Activated CD4-positive, alpha-beta memory T cell treated with anti-CD3 and anti-CD28 coated beads, Interleukin-2, amount 10 ng/mL, durations not matched to agents 7 days and 5 days (primary cell): Measurements from ENCODE around the gene LMAN1L. TPM values are rescaled to one million over a fixed set of nuclear protein-coding genes. Genes with fewer than 3 reads are reported as not detected.
"Not testable (repeated sequence)": the region's sequence is repeated elsewhere in the genome, so short reads cannot be mapped to it uniquely, and the experiment has no call there.

Source experiments
- CTCF ChIA-PET: fragments of 350-600 bp; sonication (Branson Sonifier 250); formaldehyde crosslinking; loops from one replicate; lab custom pipeline; 2021; ENCODE audit warnings: antibody characterized with exemption, inconsistent platforms; lab: Charles Lee
- POLR2A ChIA-PET: fragments of 350-600 bp; sonication (Branson Sonifier 250); formaldehyde crosslinking; loops from one replicate; lab custom pipeline; 2021; ENCODE audit warnings: antibody characterized with exemption; lab: Charles Lee
- DNase-seq: peaks from one replicate; pipeline ENCODE4 v3.0.0-alpha.2; 2020
- H3K27ac Mint-ChIP-seq: one replicate; pipeline ENCODE4 v1.8.0; 2021; ENCODE audit warnings: mild to moderate bottlenecking, mixed read lengths
- H3K27me3 Mint-ChIP-seq: one replicate; pipeline ENCODE4 v1.8.0; 2021; ENCODE audit warnings: mixed read lengths
- H3K36me3 Mint-ChIP-seq: one replicate; pipeline ENCODE4 v1.8.0; 2021; ENCODE audit warnings: low read depth, mixed read lengths
- H3K4me1 Mint-ChIP-seq: one replicate; pipeline ENCODE4 v1.8.0; 2021; ENCODE audit warnings: mixed read lengths
- H3K4me3 Mint-ChIP-seq: one replicate; pipeline ENCODE4 v1.8.0; 2021; ENCODE audit warnings: mild to moderate bottlenecking, mixed read lengths
- H3K9me3 Mint-ChIP-seq: one replicate; pipeline ENCODE4 v1.8.0; 2021; ENCODE audit warnings: mixed read lengths
- total RNA-seq, 2 experiments: library from RNA; stranded (reverse); gene quantifications; one replicate each; pipeline ENCODE4 v1.2.3, GENCODE V29; 2021

LMAN1L gene
- total RNA-seq, 2 experiments from 2014 or later = 0.48 to 0.63 TPM

- CTCF ChIA-PET = interaction anchor here (1.1 to 38.3 kb wide), 9 partner anchors 3 to 167 kb away, joined by 3 to 1235 read pairs (median 5); partner anchors contain the start of genes COX5A, CSK and LMAN1L
- peaks cover 56% of the 10 kb centered on the region for H3K4me1 Mint-ChIP-seq
Observed at GRCh38 chr15:74783072-74783807, 29.4 kb upstream of the LMAN1L start.

GRCh38 chr15:74783808-74784175 lies 28.8 kb upstream of the LMAN1L start:
- ChIA-PET POLR2A (interaction anchor here (0.9 to 35.1 kb wide), 14 partner anchors 3 to 243 kb away, joined by 3 to 1214 read pairs (median 6); partner anchors contain the start of genes ARID3B, CLK3, CPLX3 and CSK), CTCF (interaction anchor here (1.1 to 38.3 kb wide), 9 partner anchors 4 to 166 kb away, joined by 3 to 1235 read pairs (median 5); partner anchors contain the start of genes COX5A, CSK and LMAN1L)
- H3K36me3 Mint-ChIP-seq = peaks cover 72% of the 10 kb centered on the region
- H3K4me1 Mint-ChIP-seq = peaks cover 56% of the 10 kb centered on the region
- DNase-seq = no peak
- H3K27ac Mint-ChIP-seq = peak overlapping the region; percentile 97
- peak overlapping the region; percentile 85 for H3K4me3 Mint-ChIP-seq
- H3K9me3 Mint-ChIP-seq = no peaks in the 10 kb centered on the region
- H3K27me3 Mint-ChIP-seq = no peaks in the 10 kb centered on the region

More at GRCh38 chr15:74783072-74783807, 29.4 kb upstream of the LMAN1L start:
- no peaks in the 10 kb centered on the region for H3K27me3 Mint-ChIP-seq
- H3K9me3 Mint-ChIP-seq = no peaks in the 10 kb centered on the region
- DNase-seq = peak; percentile 59
- H3K4me3 Mint-ChIP-seq = peak overlapping the region; percentile 85
- POLR2A ChIA-PET = interaction anchor here (0.7 to 35.1 kb wide), 15 partner anchors 2 to 243 kb away, joined by 3 to 1214 read pairs (median 5); partner anchors contain the start of genes CLK3, CPLX3, CSK and FAM219B
- H3K27ac Mint-ChIP-seq = peak overlapping the region; percentile 97
- peaks cover 71% of the 10 kb centered on the region for H3K36me3 Mint-ChIP-seq

- CTCF ChIA-PET = interaction anchor here (1.5 to 38.3 kb wide), 6 partner anchors 5 to 163 kb away, joined by 3 to 1235 read pairs (median 6); partner anchors contain the start of genes CSK and LMAN1L
- POLR2A ChIA-PET = interaction anchor here (0.9 to 35.1 kb wide), 12 partner anchors 3 to 243 kb away, joined by 3 to 1214 read pairs (median 7); partner anchors contain the start of genes ARID3B, CLK3, CSK and FAM219B
- Mint-ChIP-seq H3K4me1 (peaks cover 54% of the 10 kb centered on the region), H3K4me3 (peak overlapping the region; percentile 85), H3K9me3 (no peaks in the 10 kb centered on the region), H3K27ac (peak overlapping the region; percentile 97), H3K27me3 (no peaks in the 10 kb centered on the region), H3K36me3 (peaks cover 74% of the 10 kb centered on the region)
- no peak for DNase-seq
Observed at GRCh38 chr15:74784426-74785193, 28.0 kb upstream of the LMAN1L start.

- H3K36me3 Mint-ChIP-seq = peaks cover 80% of the 10 kb centered on the region
- no peaks in the 10 kb centered on the region for H3K9me3 Mint-ChIP-seq
- H3K4me1 Mint-ChIP-seq = peaks cover 54% of the 10 kb centered on the region
- peak; percentile 77 for DNase-seq
- no peaks in the 10 kb centered on the region for H3K27me3 Mint-ChIP-seq
- H3K27ac Mint-ChIP-seq = peak overlapping the region; percentile 97
- CTCF ChIA-PET = interaction anchor here (0.6 to 38.3 kb wide), 6 partner anchors 5 to 166 kb away, joined by 3 to 1235 read pairs (median 11); partner anchors contain the start of genes CSK and LMAN1L
- peak overlapping the region; percentile 85 for H3K4me3 Mint-ChIP-seq
- POLR2A ChIA-PET = interaction anchor here (0.7 to 35.1 kb wide), 10 partner anchors 4 to 244 kb away, joined by 3 to 1214 read pairs (median 10); partner anchors contain the start of genes ARID3B, CLK3, COX5A and CSK
Observed at GRCh38 chr15:74785194-74786032, 27.2 kb upstream of the LMAN1L start.

GRCh38 chr15:74786081-74786480 lies 26.6 kb upstream of the LMAN1L start:
- Mint-ChIP-seq H3K36me3 (peaks cover 82% of the 10 kb centered on the region), H3K4me3 (peak overlapping the region; percentile 85), H3K27ac (peak overlapping the region; percentile 97), H3K4me1 (peaks cover 54% of the 10 kb centered on the region)
- ChIA-PET POLR2A (interaction anchor here (0.7 to 35.1 kb wide), 14 partner anchors 5 to 245 kb away, joined by 3 to 1214 read pairs (median 10); partner anchors contain the start of genes ARID3B, CLK3, COX5A and CSK), CTCF (interaction anchor here (2.6 to 38.3 kb wide), 4 partner anchors 6 to 164 kb away, joined by 16 to 1235 read pairs (median 628); partner anchors contain the start of genes CSK and LMAN1L)
- DNase-seq, H3K9me3 Mint-ChIP-seq, H3K27me3 Mint-ChIP-seq: not testable (repeated sequence)

- Mint-ChIP-seq H3K4me1 (peaks cover 54% of the 10 kb centered on the region), H3K4me3 (peak overlapping the region; percentile 85), H3K27ac (peak overlapping the region; percentile 97), H3K36me3 (peaks cover 83% of the 10 kb centered on the region), H3K27me3 (no peaks in the 10 kb centered on the region), H3K9me3 (no peaks in the 10 kb centered on the region)
- ChIA-PET CTCF (interaction anchor here (0.8 to 38.3 kb wide), 16 partner anchors 7 to 256 kb away, joined by 3 to 1235 read pairs (median 5); partner anchors contain the start of genes COX5A, CPLX3, CSK and LMAN1L), POLR2A (interaction anchor here (0.8 to 35.1 kb wide), 23 partner anchors 5 to 840 kb away, joined by 3 to 1214 read pairs (median 6); partner anchors contain the start of genes ARID3B, CLK3, COX5A and CSK)
- peak; percentile 54 for DNase-seq
Observed at GRCh38 chr15:74786551-74787165, 26.0 kb upstream of the LMAN1L start.

GRCh38 chr15:74787251-74788041 lies 25.2 kb upstream of the LMAN1L start:
- ChIA-PET CTCF (interaction anchor here (0.6 to 38.3 kb wide), 24 partner anchors 7 to 666 kb away, joined by 3 to 1235 read pairs (median 5); partner anchors contain the start of genes ARID3B, COX5A, CPLX3 and CSK), POLR2A (interaction anchor here (0.6 to 35.1 kb wide), 29 partner anchors 6 to 839 kb away, joined by 3 to 1214 read pairs (median 5); partner anchors contain the start of genes ARID3B, CLK3, COX5A and CSK)
- peak; percentile 95 for DNase-seq
- Mint-ChIP-seq H3K27ac (peak overlapping the region; percentile 97), H3K4me1 (peaks cover 62% of the 10 kb centered on the region), H3K4me3 (peak overlapping the region; percentile 85), H3K9me3 (no peaks in the 10 kb centered on the region), H3K27me3 (no peaks in the 10 kb centered on the region), H3K36me3 (peaks cover 89% of the 10 kb centered on the region)

GRCh38 chr15:74788042-74788682 lies 24.5 kb upstream of the LMAN1L start:
- no peak for DNase-seq
- POLR2A ChIA-PET = interaction anchor here (0.6 to 35.1 kb wide), 24 partner anchors 7 to 838 kb away, joined by 3 to 1214 read pairs (median 6); partner anchors contain the start of genes ARID3B, CLK3, COX5A and CSK
- Mint-ChIP-seq H3K27ac (peak overlapping the region; percentile 97), H3K4me3 (peak overlapping the region; percentile 85), H3K27me3 (no peaks in the 10 kb centered on the region), H3K9me3 (no peaks in the 10 kb centered on the region), H3K4me1 (peaks cover 69% of the 10 kb centered on the region), H3K36me3 (peaks cover 83% of the 10 kb centered on the region)
- CTCF ChIA-PET = interaction anchor here (0.6 to 38.3 kb wide), 21 partner anchors 7 to 666 kb away, joined by 3 to 1235 read pairs (median 5); partner anchors contain the start of genes ARID3B, COX5A, CSK and FAM219B

GRCh38 chr15:74788683-74789151 lies 23.9 kb upstream of the LMAN1L start:
- Mint-ChIP-seq H3K27me3 (no peaks in the 10 kb centered on the region), H3K4me3 (peak overlapping the region; percentile 85), H3K27ac (peak overlapping the region; percentile 97), H3K36me3 (peaks cover 77% of the 10 kb centered on the region), H3K4me1 (peaks cover 75% of the 10 kb centered on the region), H3K9me3 (no peaks in the 10 kb centered on the region)
- CTCF ChIA-PET = interaction anchor here (1.1 to 38.3 kb wide), 13 partner anchors 7 to 243 kb away, joined by 3 to 1235 read pairs (median 5); partner anchors contain the start of genes CSK, FAM219B, LMAN1L and RPP25
- peak; percentile 84 for DNase-seq
- POLR2A ChIA-PET = interaction anchor here (0.8 to 35.1 kb wide), 16 partner anchors 7 to 172 kb away, joined by 3 to 1214 read pairs (median 10); partner anchors contain the start of genes CLK3, COX5A, CSK and FAM219B
